HCT116 (cell line): ENCODE results near the gene IL36A.

Experiments used
- ATF3 ChIP-seq: IDR thresholded peaks from 2 replicates; pipeline ENCODE4 v1.6.1; 2012
- CEBPB ChIP-seq: IDR thresholded peaks from 2 replicates; pipeline ENCODE4 v1.6.1; 2012; ENCODE audit warnings: low read depth
- CTCF ChIP-seq, 3 experiments: fragments of 200-600 bp in 1 of 3; sonication (generic) in 1 of 3; IDR thresholded peaks in 2 of 3; conservative IDR thresholded peaks in 1 of 3; 2 replicates each; pipeline ENCODE4 v1.5.1; 2012 to 2017; ENCODE audit warnings: low read depth in 2 of 3, low read length in 2 of 3, antibody characterized with exemption in 1 of 3, borderline replicate concordance in 1 of 3, control low read depth in 1 of 3, mild to moderate bottlenecking in 1 of 3, mixed read lengths in 1 of 3, mixed run types in 1 of 3, moderate library complexity in 1 of 3; ENCODE audit not compliant: insufficient read depth in 1 of 3
- EZH2 ChIP-seq: fragments of 200-600 bp; sonication (generic); IDR thresholded peaks from 2 replicates; pipeline ENCODE4 v1.6.1; 2017; ENCODE audit warnings: antibody characterized with exemption, mixed run types
- EZH2phosphoT487 ChIP-seq: fragments of 200-600 bp; IDR thresholded peaks from 2 replicates; pipeline ENCODE4 v1.6.1; 2018; ENCODE audit warnings: antibody characterized with exemption, borderline replicate concordance
- JUND ChIP-seq: IDR thresholded peaks from 2 replicates; pipeline ENCODE4 v1.6.1; 2012
- MAX ChIP-seq: IDR thresholded peaks from 2 replicates; pipeline ENCODE4 v1.6.1; 2012
- POLR2A ChIP-seq: IDR thresholded peaks from 2 replicates; pipeline ENCODE4 v1.7.0; 2011; ENCODE audit warnings: borderline replicate concordance; ENCODE audit not compliant: insufficient read depth, insufficient read length; ENCODE audit errors: extremely low read depth
- POLR2AphosphoS5 ChIP-seq: IDR thresholded peaks from 2 replicates; pipeline ENCODE4 v1.6.1; 2011; ENCODE audit warnings: mild to moderate bottlenecking, low read depth, low read length, moderate library complexity
- SIN3A ChIP-seq: IDR thresholded peaks from 2 replicates; pipeline ENCODE4 v1.6.1; 2012; ENCODE audit warnings: low read depth
- SP1 ChIP-seq: IDR thresholded peaks from 2 replicates; pipeline ENCODE4 v1.6.1; 2012; ENCODE audit warnings: low read depth
- YY1 ChIP-seq: IDR thresholded peaks from 2 replicates; pipeline ENCODE4 v1.6.1; 2011; ENCODE audit warnings: low read length, low read depth, moderate library complexity, mild to moderate bottlenecking; ENCODE audit not compliant: insufficient replicate concordance; ENCODE audit errors: extremely low read depth
- ZBTB33 ChIP-seq: IDR thresholded peaks from 2 replicates; pipeline ENCODE4 v1.6.1; 2011; ENCODE audit warnings: mild to moderate bottlenecking, low read length, moderate library complexity; ENCODE audit not compliant: insufficient replicate concordance; ENCODE audit errors: extremely low read depth

- TF ChIP-seq CTCF (IDR thresholded peaks at IDR 0.05 in 2 of 3, conservative IDR thresholded peaks at IDR 0.05 in 1 of 3; ENCODE audit: borderline replicate concordance in 1 of 3, insufficient read depth in 1 of 3, low read depth in 2 of 3, low read length in 2 of 3) (no peak), MAX (no peak), EZH2phosphoT487 (no peak), POLR2A (no peak), CEBPB (no peak), POLR2AphosphoS5 (no peak), ATF3 (no peak), JUND (no peak), YY1 (no peak), EZH2 (no peak), SIN3A (no peak), SP1 (no peak), ZBTB33 (no peak)
Measured at GRCh38 chr2:113018509-113018908, 13.2 kb downstream of the IL36A start.
